ENCODE measurements around the gene FAM171A2. TPM values are rescaled to one million over a fixed set of nuclear protein-coding genes. Genes with fewer than 3 reads are reported as not detected.

The FAM171A2 gene
- total RNA-seq, 1 experiment from 2014 or later: 0.30 TPM

GRCh38 chr17:44315760-44316731 lies 47.6 kb downstream of the FAM171A2 start:
- peaks cover 17% of the 10 kb centered on the region for H3K36me3 Mint-ChIP-seq (ENCODE audit: insufficient read depth, unreplicated experiment)
- intact Hi-C loops (cut with micrococcal nuclease): no loop called here
- H3K27me3 Mint-ChIP-seq (ENCODE audit: insufficient read depth, unreplicated experiment): peaks cover 12% of the 10 kb centered on the region
- peaks cover 9% of the 10 kb centered on the region for H3K4me1 Mint-ChIP-seq (ENCODE audit: insufficient read depth, unreplicated experiment)
- no peak for TF ChIP-seq CTCF (IDR thresholded peaks at IDR 0.05; ENCODE audit: unreplicated experiment)
- ChIA-PET CTCF (interaction anchor here (0.6 to 2.2 kb wide), 2 partner anchors 15 to 99 kb away, joined by 4 to 10 read pairs; no protein-coding TSS in a partner anchor), POLR2A (interaction anchor here (0.7 to 1.1 kb wide), 3 partner anchors 8 to 117 kb away, joined by 3 to 5 read pairs (median 3); partner anchors contain the start of gene SLC25A39)
- no peak overlapping the region for H3K27ac Mint-ChIP-seq (ENCODE audit: low read depth, unreplicated experiment)
- H3K4me3 Mint-ChIP-seq (ENCODE audit: unreplicated experiment): peak overlapping the region; percentile 64
- H3K9me3 Mint-ChIP-seq (ENCODE audit: unreplicated experiment): no peaks in the 10 kb centered on the region
- no peak for DNase-seq (ENCODE audit: unreplicated experiment)
- BruUV-seq (replicated peaks): no TSS peak

GRCh38 chr17:44314869-44315661 lies 48.6 kb downstream of the FAM171A2 start:
- peaks cover 9% of the 10 kb centered on the region for H3K4me1 Mint-ChIP-seq (ENCODE audit: insufficient read depth, unreplicated experiment)
- BruUV-seq (replicated peaks): no TSS peak
- H3K27ac Mint-ChIP-seq (ENCODE audit: low read depth, unreplicated experiment): no peak overlapping the region
- no peaks in the 10 kb centered on the region for H3K9me3 Mint-ChIP-seq (ENCODE audit: unreplicated experiment)
- peaks cover 12% of the 10 kb centered on the region for H3K27me3 Mint-ChIP-seq (ENCODE audit: insufficient read depth, unreplicated experiment)
- H3K4me3 Mint-ChIP-seq (ENCODE audit: unreplicated experiment): peak overlapping the region; percentile 64
- TF ChIP-seq CTCF (IDR thresholded peaks at IDR 0.05; ENCODE audit: unreplicated experiment): no peak
- POLR2A ChIA-PET: interaction anchor here (1.1 kb wide), 1 partner anchor 9 kb away, joined by 5 read pairs; the partner anchor contains the start of gene SLC25A39
- peaks cover 10% of the 10 kb centered on the region for H3K36me3 Mint-ChIP-seq (ENCODE audit: insufficient read depth, unreplicated experiment)
- intact Hi-C loops (cut with micrococcal nuclease): no loop called here
- CTCF ChIA-PET: interaction anchor here (0.6 to 2.2 kb wide), 2 partner anchors 16 to 98 kb away, joined by 4 to 10 read pairs; no protein-coding TSS in a partner anchor
- no peak for DNase-seq (ENCODE audit: unreplicated experiment)

- ChIA-PET POLR2A (interaction anchor here (0.6 kb wide), 1 partner anchor 9 kb away, joined by 3 read pairs; no protein-coding TSS in a partner anchor), CTCF (interaction anchor here (2.2 kb wide), 1 partner anchor 16 kb away, joined by 10 read pairs; no protein-coding TSS in a partner anchor)
- intact Hi-C loops (cut with micrococcal nuclease): no loop called here
- DNase-seq (ENCODE audit: unreplicated experiment): no peak
- BruUV-seq (replicated peaks): no TSS peak
- Mint-ChIP-seq H3K36me3 (ENCODE audit: insufficient read depth, unreplicated experiment) (peaks cover 10% of the 10 kb centered on the region), H3K4me1 (ENCODE audit: insufficient read depth, unreplicated experiment) (peaks cover 15% of the 10 kb centered on the region), H3K27me3 (ENCODE audit: insufficient read depth, unreplicated experiment) (peaks cover 12% of the 10 kb centered on the region), H3K4me3 (ENCODE audit: unreplicated experiment) (peak overlapping the region; percentile 28), H3K9me3 (ENCODE audit: unreplicated experiment) (no peaks in the 10 kb centered on the region), H3K27ac (ENCODE audit: low read depth, unreplicated experiment) (no peak overlapping the region)
- TF ChIP-seq CTCF (IDR thresholded peaks at IDR 0.05; ENCODE audit: unreplicated experiment): no peak
These were observed 49.2 kb downstream of the FAM171A2 start for GRCh38 chr17:44314524-44314868.

Measured in MCF 10A (cell line).